ENCODE data around the gene DNASE1. TPM values are rescaled to one million over a fixed set of nuclear protein-coding genes. Genes with fewer than 3 reads are reported as not detected.

The DNASE1 gene
- total RNA-seq, 1 experiment from 2014 or later = 11.0 TPM

Other genes starting within 250 kb of the DNASE1 start
- gene ZNF597, start 211.2 kb upstream of the DNASE1 start, total RNA-seq (2021; ENCODE audit: unreplicated experiment) = 3.2 TPM
- 32.2 TPM for gene NAA60, start 211.0 kb upstream of the DNASE1 start, total RNA-seq (2021; ENCODE audit: unreplicated experiment)
- not detected for gene C16orf90, start 159.2 kb upstream of the DNASE1 start, total RNA-seq (2021; ENCODE audit: unreplicated experiment)
- gene CLUAP1, start 153.7 kb upstream of the DNASE1 start, total RNA-seq (2021; ENCODE audit: unreplicated experiment) = 27.4 TPM
- gene NLRC3, start 77.3 kb upstream of the DNASE1 start, total RNA-seq (2021; ENCODE audit: unreplicated experiment) = 0.15 TPM
- 7.0 TPM for gene SLX4, start 43.1 kb upstream of the DNASE1 start, total RNA-seq (2021; ENCODE audit: unreplicated experiment)
- 416 TPM for gene TRAP1, start 62.8 kb downstream of the DNASE1 start, total RNA-seq (2021; ENCODE audit: unreplicated experiment)
- 42.7 TPM for gene CREBBP, start 226.0 kb downstream of the DNASE1 start, total RNA-seq (2021; ENCODE audit: unreplicated experiment)

Measured in HCT116 (cell line).